Kidney epithelial cell (primary cell): Measurements from ENCODE around the gene CCDC190. TPM values are rescaled to one million over a fixed set of nuclear protein-coding genes. Genes with fewer than 3 reads are reported as not detected.

Experiments
- total RNA-seq: library from RNA; depleted of rRNA; stranded (reverse); fragments of >200 nt; gene quantifications from 2 replicates; pipeline ENCODE4 v1.2.3, GENCODE V29; 2015

Gene CCDC190
- total RNA-seq, 1 donor from 2014 or later: not detected

Other genes with a start within 250 kb of the CCDC190 start
- 3.8 and 4.0 TPM in 2 replicates for gene DDR2, start 228.7 kb downstream of the CCDC190 start, total RNA-seq
- 23.1 and 32.3 TPM in 2 replicates for gene HSD17B7, start 70.5 kb downstream of the CCDC190 start, total RNA-seq
- gene RGS4, start 208.2 kb upstream of the CCDC190 start, total RNA-seq: 6.6 and 20.8 TPM in 2 replicates